TTC549 (cell line): ENCODE measurements around the gene CPA3.

ENCODE experiments used
- FAIRE-seq: peaks from 2 replicates; lab custom pipeline; 2012; peaks lifted over from hg19 to GRCh38; lab: Jason Lieb, UNC

CPA3 gene

DNA sequence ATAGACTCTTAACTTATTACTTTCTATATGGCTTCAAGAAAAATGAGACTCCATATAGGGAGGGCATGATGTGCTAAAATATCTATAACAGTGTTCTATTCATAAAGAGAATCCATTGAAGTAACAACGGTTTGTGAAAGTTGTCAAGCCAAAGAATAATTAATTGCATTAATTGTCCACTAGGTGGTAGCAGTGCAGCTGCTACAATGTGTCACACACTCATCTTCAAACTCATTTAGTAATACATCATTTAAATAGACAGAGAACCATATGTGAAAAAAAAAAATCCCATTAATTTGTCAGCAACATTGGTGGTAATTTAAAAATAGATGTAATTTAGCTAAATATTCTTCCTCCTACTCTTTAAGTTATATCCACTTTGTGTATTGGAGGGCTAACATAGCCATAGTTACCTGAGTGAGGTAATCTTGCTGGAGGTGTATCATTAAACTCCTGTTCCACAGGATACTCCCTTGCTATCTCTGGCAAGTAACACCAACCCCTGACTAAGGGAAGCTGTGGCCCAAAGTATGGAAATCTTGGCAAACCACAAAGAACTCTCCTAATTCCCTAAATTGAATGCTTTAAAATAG lies 3.7 kb upstream of the CPA3 start:
- FAIRE-seq, result peak; percentile 79

GRCh38 chr3:148863297-148863696 lies 1.8 kb upstream of the CPA3 start:
- no peak for FAIRE-seq

DNA sequence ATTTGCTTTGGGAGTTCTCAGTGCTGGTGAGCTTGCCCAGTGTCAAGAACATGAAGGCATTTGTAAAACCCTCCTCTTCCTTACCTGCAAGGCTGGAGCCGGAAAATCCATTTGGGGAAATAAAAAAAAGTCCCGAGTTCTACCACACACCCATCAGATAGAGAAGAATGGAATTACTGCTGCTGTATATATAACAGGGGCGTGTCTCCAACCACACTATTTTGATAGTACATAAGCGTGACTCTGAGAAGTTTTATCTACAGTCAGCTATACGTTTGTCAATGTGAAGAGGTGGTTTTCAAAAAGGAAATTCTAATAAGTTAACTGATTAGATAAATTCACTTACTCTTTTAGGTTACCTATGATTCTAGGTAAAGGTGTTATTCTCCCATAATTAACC lies 1.3 kb upstream of the CPA3 start:
- no peak for FAIRE-seq

GRCh38 chr3:148866261-148866660 lies 1.2 kb downstream of the CPA3 start:
- FAIRE-seq, result no peak

- no peak for FAIRE-seq
Observed at GRCh38 chr3:148873270-148873927, 8.3 kb downstream of the CPA3 start.

DNA sequence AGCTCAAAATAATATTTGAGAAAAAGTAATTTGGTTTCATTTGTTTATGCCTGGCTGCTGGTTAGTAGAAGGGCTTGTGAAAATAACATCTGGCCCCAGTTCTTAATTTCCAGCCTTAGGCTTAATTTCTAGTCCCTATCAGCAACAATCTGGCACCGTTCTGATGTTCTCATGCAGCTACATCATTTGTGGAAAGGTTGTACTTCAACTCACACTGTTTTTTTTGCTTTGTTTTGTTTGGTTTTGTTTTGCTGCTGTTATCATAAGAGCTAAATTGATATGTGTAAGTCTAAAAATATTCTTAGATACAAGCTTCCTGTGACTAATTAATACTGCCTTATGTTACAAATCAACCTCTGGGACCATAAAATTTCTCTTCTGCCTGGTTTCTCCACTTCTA lies 8.9 kb downstream of the CPA3 start:
- FAIRE-seq, result no peak

DNA sequence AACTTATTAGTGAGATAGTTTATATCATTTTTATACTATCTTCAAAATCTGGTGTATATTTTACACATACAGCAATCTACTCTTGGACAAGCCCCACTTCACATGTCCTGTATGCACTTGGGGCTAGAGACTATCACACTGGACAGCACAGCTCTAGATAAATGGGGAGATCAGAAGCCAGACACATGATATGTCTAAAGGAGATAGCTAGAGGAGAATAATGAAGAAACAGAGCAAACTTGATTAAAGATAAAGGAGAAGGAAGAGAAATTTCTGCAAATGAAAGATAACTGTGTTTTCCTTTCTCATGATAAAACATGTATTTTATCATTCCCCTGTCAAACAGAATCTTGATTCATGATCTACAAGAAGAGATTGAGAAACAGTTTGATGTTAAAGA lies 13.0 kb downstream of the CPA3 start:
- FAIRE-seq, result no peak

DNA sequence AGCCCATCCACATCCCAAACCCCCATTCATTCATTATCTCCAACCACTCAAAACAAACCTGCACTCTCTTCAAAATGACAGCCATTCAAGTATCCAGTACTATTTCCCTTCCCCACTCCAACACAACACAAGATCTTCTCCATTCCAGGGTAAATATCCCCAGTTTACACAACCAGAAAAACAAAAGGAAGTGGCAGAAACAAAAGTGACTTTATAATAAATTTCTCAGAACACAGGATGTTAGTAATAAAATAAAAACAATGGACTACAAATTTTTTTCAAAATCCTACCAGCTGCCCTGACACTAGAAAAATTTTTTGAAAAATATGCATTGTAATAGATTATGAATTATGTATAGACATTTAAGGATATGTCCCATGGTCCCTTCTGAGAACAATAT lies 14.2 kb downstream of the CPA3 start:
- FAIRE-seq, result no peak

GRCh38 chr3:148880681-148881080 lies 15.6 kb downstream of the CPA3 start:
- no peak for FAIRE-seq

GRCh38 chr3:148881286-148881685 lies 16.2 kb downstream of the CPA3 start:
- FAIRE-seq, result no peak

GRCh38 chr3:148882288-148882687 lies 17.2 kb downstream of the CPA3 start:
- FAIRE-seq, result no peak

GRCh38 chr3:148883163-148883562 lies 18.1 kb downstream of the CPA3 start:
- FAIRE-seq, result no peak

GRCh38 chr3:148884261-148884660 lies 19.2 kb downstream of the CPA3 start:
- no peak for FAIRE-seq

- FAIRE-seq, result no peak
Observed at GRCh38 chr3:148889828-148890227, 24.7 kb downstream of the CPA3 start.

DNA sequence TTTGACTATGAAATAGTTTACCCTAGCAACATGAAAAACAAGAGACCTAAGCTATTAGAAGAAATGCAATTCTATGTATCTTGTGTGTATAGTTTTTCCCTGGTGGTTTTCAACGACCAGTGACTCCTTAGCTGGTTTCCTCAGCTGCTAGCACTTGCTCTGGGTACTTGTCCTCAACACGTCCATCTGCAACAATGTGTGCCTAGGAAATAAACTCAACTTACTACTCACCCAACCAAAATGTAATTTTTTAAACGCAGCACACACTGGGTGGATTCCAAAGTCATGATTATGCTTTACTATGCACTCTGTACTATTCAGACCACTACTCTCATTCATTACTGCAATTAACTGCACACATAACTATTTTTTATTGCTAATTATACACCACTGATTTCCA lies 31.0 kb downstream of the CPA3 start:
- FAIRE-seq, result no peak

DNA sequence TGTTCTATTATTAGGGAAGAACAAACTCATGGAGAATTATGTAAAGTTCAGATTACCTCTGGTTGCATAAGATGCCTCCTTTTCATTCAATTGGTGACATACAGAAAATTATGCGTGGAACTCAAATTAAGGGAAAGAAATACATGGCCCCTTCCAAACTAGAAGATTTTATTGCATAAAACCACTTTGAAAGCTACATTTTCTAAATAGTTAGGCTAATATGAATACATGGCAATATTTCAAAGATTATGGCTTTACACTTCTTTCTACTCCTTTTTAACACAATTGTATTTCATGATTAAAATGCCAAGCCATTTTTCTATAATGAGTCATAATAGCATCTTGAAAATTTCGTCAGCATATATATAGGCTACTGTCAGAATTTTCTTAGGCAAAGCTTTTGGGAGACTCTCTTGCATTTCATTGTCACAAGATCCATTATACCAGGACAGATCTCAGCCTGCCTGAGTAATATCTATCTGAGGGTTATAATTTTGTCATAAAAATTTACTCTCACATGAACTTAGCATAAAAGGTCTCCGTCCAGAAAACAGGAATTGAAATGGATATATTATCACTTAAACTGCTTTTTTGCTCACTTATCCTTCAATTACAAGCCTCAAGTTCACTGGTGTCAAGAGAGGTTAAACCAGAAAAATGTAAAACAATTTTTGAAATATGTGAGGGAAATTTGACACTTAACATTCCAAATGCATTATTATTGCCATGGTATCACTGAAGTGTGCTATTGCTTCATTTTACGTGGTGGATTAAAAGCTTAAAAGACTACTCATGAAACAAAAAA lies 37.1 kb downstream of the CPA3 start:
- no peak for FAIRE-seq

DNA sequence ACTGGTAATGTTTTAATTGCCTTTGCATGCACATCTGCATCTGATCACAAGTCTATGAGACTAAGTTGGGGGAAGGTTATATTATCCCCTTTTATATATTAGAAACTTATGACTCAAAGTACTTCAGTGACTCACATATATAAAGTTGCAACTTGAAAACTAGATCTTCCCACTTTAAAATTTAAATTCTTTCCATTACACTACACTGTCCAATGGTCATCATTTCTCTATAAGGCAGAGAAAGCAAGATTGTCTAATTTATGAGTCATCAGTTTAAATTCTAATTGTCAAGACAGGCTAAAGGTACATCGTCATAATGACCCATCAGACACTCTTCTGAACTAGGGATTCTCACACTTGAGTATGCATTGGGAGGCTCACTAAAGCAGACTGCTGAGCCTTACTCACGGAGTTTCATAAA lies 37.9 kb downstream of the CPA3 start:
- no peak for FAIRE-seq

GRCh38 chr3:148903941-148904340 lies 38.8 kb downstream of the CPA3 start:
- FAIRE-seq, result no peak

GRCh38 chr3:148906667-148907066 lies 41.6 kb downstream of the CPA3 start:
- no peak for FAIRE-seq

GRCh38 chr3:148911173-148911572 lies 46.1 kb downstream of the CPA3 start:
- no peak for FAIRE-seq

- no peak for FAIRE-seq
Observed at GRCh38 chr3:148911592-148911991, 46.5 kb downstream of the CPA3 start.

- no peak for FAIRE-seq
Observed at GRCh38 chr3:148914936-148915690, 50.0 kb downstream of the CPA3 start.

DNA sequence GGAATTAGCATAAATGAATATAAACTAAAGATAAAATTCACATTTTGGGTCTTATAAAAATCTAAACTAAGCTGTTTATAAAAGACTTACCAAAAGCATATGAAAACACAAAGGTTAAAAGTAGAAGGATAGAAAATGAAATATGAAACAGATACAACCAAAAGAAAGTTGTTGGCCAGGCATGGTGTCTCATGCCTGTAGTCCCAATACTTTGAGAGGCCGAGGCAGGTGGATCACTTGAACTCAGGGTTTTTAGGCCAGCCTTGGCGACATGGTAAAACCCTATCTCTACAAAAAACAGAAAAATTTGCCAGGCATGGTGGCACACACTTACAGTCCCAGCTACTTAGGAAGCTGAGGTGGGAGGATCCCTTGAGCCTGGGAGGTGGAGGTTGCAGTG lies 51.0 kb downstream of the CPA3 start:
- no peak for FAIRE-seq
